GM12878 (cell line): ENCODE measurements around the gene EIF2B4.

Source experiments
- BCLAF1 ChIP-seq: fragments of 450-650 bp; IDR thresholded peaks from 2 replicates; pipeline ENCODE4 v1.6.1; 2017; ENCODE audit warnings: antibody characterized with exemption, mild to moderate bottlenecking, moderate library complexity
- CHD4 ChIP-seq: fragments of 200-600 bp; sonication (generic); IDR thresholded peaks from 2 replicates; pipeline ENCODE4 v1.6.1; 2016; ENCODE audit warnings: mild to moderate bottlenecking
- CREB1 ChIP-seq: IDR thresholded peaks from 2 replicates; pipeline ENCODE4 v1.6.1; 2012; ENCODE audit warnings: low read depth, mild to moderate bottlenecking, inconsistent platforms
- CTCF ChIP-seq, 3 experiments: IDR thresholded peaks in 2 of 3; conservative IDR thresholded peaks in 1 of 3; 2 replicates each; pipeline ENCODE4 v1.5.1; 2011; ENCODE audit warnings: low read depth in 3 of 3, low read length in 3 of 3, mild to moderate bottlenecking in 3 of 3, control low read depth in 2 of 3, moderate library complexity in 2 of 3, inconsistent platforms in 1 of 3, mixed read lengths in 1 of 3; ENCODE audit not compliant: control insufficient read depth in 2 of 3, insufficient read depth in 1 of 3; ENCODE audit errors: extremely low read depth in 1 of 3
- EZH2 ChIP-seq: IDR thresholded peaks from 2 replicates; pipeline ENCODE4 v1.6.1; 2012; ENCODE audit warnings: low read depth, mild to moderate bottlenecking, control low read depth, inconsistent platforms, low read length, borderline replicate concordance; ENCODE audit not compliant: control insufficient read depth
- GABPA ChIP-seq: IDR thresholded peaks from 2 replicates; pipeline ENCODE4 v1.6.1; 2014; ENCODE audit warnings: antibody characterized with exemption, low read depth, mild to moderate bottlenecking, inconsistent platforms
- HCFC1 ChIP-seq: fragments of 150-350 bp; IDR thresholded peaks from 2 replicates; pipeline ENCODE4 v1.6.1; 2014; ENCODE audit warnings: low read length
- IRF3 ChIP-seq: fragments of 450-650 bp; IDR thresholded peaks from 2 replicates; pipeline ENCODE4 v1.6.1; 2014; ENCODE audit warnings: mild to moderate bottlenecking
- POLR2A ChIP-seq: IDR thresholded peaks from 2 replicates; pipeline ENCODE4 v1.6.1; 2011; ENCODE audit warnings: low read depth, mild to moderate bottlenecking, low read length
- POLR2AphosphoS5 ChIP-seq: IDR thresholded peaks from 2 replicates; pipeline ENCODE4 v1.6.1; 2011; ENCODE audit warnings: mild to moderate bottlenecking, low read length, inconsistent platforms
- TF ChIP-seq, protein P1 (sequence below): IDR thresholded peaks from 2 replicates; pipeline ENCODE4 v1.6.1; 2011; ENCODE audit warnings: mild to moderate bottlenecking, low read depth, low read length, moderate library complexity; ENCODE audit not compliant: insufficient replicate concordance

DNA sequence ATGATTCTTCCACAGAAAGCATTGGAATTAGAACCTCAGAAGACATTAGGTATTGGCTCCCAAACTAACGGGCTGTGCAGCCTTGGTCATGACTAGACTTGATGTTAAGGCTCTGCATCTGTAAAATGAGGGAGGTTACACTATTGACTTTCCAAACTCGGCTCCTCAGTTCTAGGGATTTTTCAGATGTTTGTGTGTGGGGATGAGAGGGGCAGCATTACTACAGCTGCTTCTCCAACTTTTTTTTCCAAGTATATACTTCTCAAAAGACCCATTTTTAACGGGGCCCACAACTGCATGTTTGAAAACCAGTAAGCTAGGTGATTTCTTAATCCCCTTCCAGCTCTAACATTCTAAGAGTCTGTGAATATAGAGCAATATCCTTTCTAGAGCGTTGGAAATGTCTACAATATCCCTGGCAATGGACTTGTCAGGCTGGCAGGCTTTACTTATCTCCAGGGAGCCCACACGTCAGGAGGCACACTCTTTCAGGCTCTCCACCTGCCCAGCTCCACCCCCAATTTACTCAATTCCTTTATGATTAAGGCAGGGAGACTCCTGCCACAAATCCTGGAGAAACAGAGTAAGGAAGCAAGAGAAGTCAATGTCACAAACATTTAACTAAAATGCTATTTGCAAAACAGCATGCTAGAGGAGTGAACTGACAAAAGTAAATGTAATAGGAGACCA, 46.4 kb downstream of the EIF2B4 start:
- no peak for TF ChIP-seq CTCF (IDR thresholded peaks at IDR 0.05 in 2 of 3, conservative IDR thresholded peaks at IDR 0.05 in 1 of 3; ENCODE audit: control insufficient read depth in 2 of 3, extremely low read depth in 1 of 3, insufficient read depth in 1 of 3, low read depth in 3 of 3, low read length in 3 of 3)
- TF ChIP-seq EZH2, result no peak
- TF ChIP-seq BCLAF1, result no peak
- no peak for TF ChIP-seq CREB1
- TF ChIP-seq, protein P1, sequence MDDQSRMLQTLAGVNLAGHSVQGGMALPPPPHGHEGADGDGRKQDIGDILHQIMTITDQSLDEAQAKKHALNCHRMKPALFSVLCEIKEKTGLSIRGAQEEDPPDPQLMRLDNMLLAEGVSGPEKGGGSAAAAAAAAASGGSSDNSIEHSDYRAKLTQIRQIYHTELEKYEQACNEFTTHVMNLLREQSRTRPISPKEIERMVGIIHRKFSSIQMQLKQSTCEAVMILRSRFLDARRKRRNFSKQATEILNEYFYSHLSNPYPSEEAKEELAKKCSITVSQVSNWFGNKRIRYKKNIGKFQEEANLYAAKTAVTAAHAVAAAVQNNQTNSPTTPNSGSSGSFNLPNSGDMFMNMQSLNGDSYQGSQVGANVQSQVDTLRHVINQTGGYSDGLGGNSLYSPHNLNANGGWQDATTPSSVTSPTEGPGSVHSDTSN, result no peak
- no peak for TF ChIP-seq CHD4
- no peak for TF ChIP-seq POLR2A
- no peak for TF ChIP-seq GABPA
- no peak for TF ChIP-seq IRF3
- no peak for TF ChIP-seq HCFC1
- TF ChIP-seq POLR2AphosphoS5, result no peak
